Stimulated activated CD4-positive, alpha-beta T cell treated with anti-CD3 and anti-CD28 coated beads, Interleukin-1b, Interleukin-23, amount 100 ng/mL, for 4 hours (primary cell): ENCODE data around the gene EXTL1.
"Not testable (repeated sequence)": the region's sequence is repeated elsewhere in the genome, so short reads cannot be mapped to it uniquely, and the experiment has no call there.

ENCODE experiments used
- DNase-seq, 2 donors: peaks; one replicate each; pipeline ENCODE4 v3.0.0-alpha.2; 2020; ENCODE audit warnings: low read depth in 2 of 2

Gene EXTL1

GRCh38 chr1:26021647-26022403, at the start of gene EXTL1:
Gene EXTL1, plus strand, starts transcription at chr1:26021775. Its CDS starts 872 bp downstream, at chr1:26022647.
- no peak for DNase-seq

DNA sequence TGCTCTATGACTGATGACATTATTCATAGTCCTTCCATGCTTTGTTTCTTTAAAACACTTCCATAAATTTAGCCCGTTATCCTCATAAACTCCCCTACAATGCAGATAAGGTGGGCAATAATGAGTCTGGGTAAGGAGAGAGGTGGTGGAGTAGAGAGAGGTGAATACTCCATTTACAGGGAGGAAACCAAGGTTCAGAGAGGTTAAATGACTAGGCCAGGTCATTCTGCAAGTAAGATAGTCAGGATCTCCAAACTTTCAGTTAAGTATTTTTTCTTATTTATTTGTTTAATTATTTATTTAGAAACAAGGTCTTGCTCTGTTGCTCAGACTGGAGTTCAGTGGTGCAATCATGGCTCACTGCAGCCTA, 49.8 kb upstream of the EXTL1 start:
- no peak for DNase-seq

DNA sequence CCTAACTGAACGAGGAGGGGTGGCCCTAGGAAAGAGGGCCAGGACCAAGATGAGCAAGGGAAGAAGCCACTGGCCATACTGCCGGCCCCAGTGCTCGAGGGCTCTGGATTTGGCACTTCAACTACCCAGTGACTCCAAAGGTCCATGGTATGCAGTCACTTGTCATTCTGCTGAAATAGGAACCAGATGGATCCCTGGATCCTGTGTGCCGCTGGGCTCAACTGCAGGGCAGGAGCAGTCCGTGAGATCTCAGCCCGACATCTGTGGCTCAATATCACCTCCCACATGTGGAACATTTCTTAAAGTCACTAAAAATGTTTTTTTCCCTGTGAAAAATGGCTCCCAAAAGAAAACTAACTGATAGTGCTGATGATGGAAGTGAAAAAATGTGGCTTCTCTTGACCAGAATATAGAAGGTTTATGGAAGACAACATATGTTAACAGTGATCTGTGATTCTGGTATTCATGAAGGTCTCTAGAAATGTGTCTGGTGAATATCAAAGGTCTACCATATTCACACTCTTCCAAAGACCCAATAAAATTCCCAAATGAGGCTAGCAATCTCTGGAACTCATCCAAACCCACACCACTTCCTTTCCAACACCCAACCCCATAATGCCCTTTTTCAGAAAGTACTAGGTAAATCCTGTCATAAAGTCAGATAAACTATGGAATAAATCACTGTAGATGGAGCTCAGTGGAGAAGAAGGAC, 47.8 kb upstream of the EXTL1 start:
- DNase-seq = no peak

DNA sequence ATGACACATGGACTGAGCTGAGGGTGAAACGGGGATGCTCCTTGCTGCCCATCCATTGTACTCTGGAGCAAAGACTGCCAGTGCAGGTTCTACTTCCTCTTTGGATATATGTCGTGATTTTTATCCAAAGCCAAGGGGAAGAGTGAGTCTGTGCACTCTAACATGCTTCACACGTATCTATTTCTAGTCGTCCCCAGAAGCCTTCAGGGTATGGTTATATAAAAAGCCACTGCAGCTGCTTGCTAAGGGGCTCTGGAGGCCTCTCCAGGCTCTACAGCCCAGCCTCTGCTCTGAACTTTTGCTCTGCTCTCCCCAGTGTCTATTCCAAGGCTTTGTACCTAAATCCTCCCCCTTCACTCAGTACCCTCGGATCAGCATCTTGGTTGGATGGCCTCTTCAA, 43.8 kb upstream of the EXTL1 start:
- DNase-seq = no peak

GRCh38 chr1:25978403-25978802, 43.2 kb upstream of the EXTL1 start:
- no peak for DNase-seq

- no peak for DNase-seq
Measured at GRCh38 chr1:25979210-25979609, 42.4 kb upstream of the EXTL1 start.

DNA sequence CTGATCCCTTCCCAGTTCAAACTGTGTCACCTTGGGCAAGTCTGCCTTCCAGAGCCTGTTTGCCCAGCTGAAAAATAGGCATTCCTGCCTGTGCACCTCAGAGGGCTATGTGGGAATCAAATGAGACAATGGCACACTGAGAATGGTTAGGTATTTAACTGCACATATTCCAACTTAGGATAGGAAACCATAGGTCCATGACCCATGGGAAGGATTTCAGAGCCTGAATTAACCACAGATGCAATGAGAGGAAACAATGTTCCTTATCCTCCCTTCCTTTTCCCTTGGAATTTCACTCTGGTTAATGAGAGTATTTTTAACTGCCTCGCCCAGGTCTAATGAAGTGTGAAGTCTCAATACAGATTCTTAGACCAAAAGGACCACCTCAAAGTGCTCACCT, 36.4 kb upstream of the EXTL1 start:
- no peak for DNase-seq

DNA sequence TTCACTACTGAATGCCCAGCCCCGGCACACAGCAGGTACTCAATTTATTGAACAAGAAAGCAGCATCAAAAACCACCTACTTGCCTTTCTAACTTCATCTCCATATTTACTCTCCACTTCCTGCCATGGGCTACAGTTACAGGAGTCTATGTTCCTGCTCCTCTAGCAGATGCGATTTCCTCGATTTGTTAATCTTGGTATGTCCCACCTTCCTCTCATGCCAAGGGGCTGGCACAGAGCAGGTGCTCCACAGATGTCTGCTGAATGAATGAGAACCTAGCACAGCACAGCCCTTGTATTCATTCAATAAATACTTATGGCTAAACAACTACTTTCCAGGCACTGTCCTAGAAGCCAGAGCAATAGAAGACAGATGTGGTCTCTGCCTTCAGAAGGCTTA, 35.9 kb upstream of the EXTL1 start:
- no peak for DNase-seq

- DNase-seq = not testable (repeated sequence)
Measured at GRCh38 chr1:25986773-25987172, 34.8 kb upstream of the EXTL1 start.

- no peak for DNase-seq
Measured at GRCh38 chr1:25987951-25988350, 33.6 kb upstream of the EXTL1 start.

DNA sequence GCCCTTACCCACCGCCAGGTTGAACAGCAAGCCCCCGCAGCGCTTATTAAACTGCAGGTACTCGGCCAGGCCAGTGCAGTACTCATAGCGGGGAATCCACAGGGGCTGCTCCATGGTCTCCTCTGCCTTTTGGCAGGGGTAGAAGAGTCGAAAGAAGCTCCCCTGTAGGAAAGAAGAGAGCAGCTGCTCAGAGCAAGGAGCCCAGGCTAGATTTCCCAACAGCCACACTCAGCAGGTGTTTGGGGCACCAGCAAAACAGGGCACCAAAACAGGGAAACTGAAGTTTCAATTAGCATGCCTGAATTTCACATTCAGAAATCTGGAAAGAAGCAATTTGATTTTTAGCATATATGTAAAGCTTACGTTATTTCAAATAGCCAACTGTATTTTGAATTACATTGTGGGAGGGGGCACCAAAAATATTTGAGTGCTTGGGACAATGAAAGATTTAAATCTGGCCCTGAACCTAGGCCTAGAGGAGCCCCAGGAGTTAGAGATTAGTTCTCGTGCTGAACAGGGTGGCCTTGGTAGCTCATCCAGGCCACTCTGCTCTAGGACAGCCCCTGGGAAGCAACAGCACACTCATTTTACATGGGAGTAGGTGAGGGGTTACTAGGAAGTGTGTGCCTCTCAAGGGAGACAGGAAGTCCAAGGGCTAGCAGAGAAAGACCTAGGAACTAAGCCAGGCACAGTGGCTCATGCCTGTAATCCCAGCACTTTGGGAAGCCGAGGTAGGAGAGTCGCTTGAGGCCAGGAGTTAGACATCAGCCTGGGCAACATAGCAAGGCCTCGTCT, 31.9 kb upstream of the EXTL1 start:
- DNase-seq = no peak

GRCh38 chr1:25990251-25990650, 31.3 kb upstream of the EXTL1 start:
- no peak for DNase-seq

GRCh38 chr1:25990702-25991395, 30.7 kb upstream of the EXTL1 start:
- DNase-seq = peak in 1 of 2 donors; percentile 10

GRCh38 chr1:25991937-25992688, 29.5 kb upstream of the EXTL1 start:
- no peak for DNase-seq

DNA sequence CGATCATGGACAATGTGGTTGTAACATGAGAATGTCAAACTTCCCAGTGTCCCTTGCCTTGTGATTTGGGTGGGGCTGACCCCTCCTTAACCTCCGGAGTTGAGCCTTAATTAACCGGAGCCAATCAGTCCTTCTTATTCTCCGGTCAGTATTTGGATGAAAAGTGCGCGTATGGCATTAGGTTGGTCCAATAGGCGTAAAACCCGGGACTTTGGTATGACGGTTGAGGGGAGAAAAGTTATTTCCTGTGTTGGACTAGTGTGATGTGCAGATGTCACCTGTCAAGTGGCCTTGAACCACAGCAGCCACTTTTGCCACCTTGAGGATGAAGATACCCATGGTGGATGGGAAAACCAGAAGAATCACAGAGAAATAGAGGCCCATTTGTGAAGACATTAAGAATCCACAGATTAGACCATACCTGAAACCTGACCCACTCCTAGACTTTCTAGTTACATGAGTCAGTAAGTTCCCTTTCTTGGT, 28.8 kb upstream of the EXTL1 start:
- DNase-seq = no peak

GRCh38 chr1:25993197-25993951, 28.2 kb upstream of the EXTL1 start:
- DNase-seq = no peak

- no peak for DNase-seq
Measured at GRCh38 chr1:25994402-25995150, 27.0 kb upstream of the EXTL1 start.

DNA sequence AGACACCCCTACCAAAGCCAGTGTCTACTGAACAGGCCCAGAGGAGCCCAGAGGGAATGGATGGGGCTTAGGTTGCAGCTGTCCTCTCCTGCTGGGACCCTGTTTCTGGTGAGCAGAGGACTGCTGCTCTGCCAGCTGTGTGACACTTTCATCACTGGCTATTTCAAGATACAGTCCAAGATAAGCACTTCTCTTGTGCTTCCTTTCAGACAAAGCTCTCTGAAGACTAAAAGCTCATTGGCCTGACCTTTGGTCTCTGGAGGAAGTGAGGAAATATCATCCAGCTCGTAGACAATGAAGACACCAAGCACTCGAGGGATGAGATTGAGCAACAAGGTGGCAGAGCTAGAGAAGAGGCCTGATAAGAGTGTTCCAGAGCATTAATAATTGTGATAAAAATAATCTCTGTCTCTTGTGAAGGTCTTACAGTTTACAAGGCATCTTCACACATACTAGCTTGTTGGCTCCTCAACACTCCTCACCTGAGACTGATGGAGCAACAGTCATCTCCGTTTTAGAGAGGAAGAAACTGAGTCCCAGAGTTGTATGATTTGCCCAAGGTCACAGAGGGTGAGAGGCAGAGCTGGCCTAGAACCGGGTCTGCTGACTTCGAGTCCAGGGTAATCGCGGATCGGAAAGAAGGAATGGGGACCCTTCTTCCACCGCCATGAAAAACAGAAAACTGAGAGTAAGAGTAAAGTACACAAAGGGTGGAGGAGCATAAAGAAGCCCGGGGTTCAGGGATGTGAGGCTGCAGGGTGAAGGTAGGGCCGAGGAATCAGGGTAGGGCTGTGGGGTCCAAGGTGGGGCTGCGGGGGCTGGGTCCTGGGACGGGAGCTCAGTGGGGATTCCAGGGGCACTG, 24.4 kb upstream of the EXTL1 start:
- DNase-seq = no peak
